PC-9 (cell line): ENCODE data around the gene CD7. TPM values are rescaled to one million over a fixed set of nuclear protein-coding genes. Genes with fewer than 3 reads are reported as not detected.

ENCODE experiments used
- BruUV-seq: library from RNA; stranded (reverse); fragments of 400-500 nt; replicated peaks from 2 replicates; lab custom pipeline; 2021; lab: Mats Ljungman, UMichigan
- CTCF ChIA-PET: fragments of 300-600 bp; sonication (Branson Sonifier 250); formaldehyde crosslinking; loops from one replicate; lab custom pipeline; 2022; ENCODE audit warnings: antibody characterized with exemption; lab: Charles Lee
- POLR2A ChIA-PET: fragments of 300-600 bp; sonication (Branson Sonifier 250); formaldehyde crosslinking; loops from one replicate; lab custom pipeline; 2022; ENCODE audit warnings: antibody characterized with exemption; ENCODE audit not compliant: unreplicated experiment; lab: Charles Lee
- DNase-seq, 2 experiments: peaks; one replicate each; pipeline versions ENCODE4 v3.0.0 to v3.0.0-alpha.2; 2015 to 2022; ENCODE audit warnings: mixed read lengths in 1 of 2
- H2AFZ ChIP-seq: fragments of 200-600 bp; sonication (generic); 2 replicates; pipeline ENCODE4 v1.8.1; 2017; ENCODE audit warnings: antibody characterized with exemption
- H3F3A ChIP-seq: fragments of 200-600 bp; sonication (generic); 2 replicates; pipeline ENCODE4 v1.8.1; 2017; ENCODE audit warnings: antibody characterized with exemption, mild to moderate bottlenecking, low read depth; ENCODE audit not compliant: insufficient read depth
- H3K27ac ChIP-seq: fragments of 200-600 bp; sonication (generic); 2 replicates; pipeline ENCODE4 v1.6.1; 2016; ENCODE audit warnings: mixed run types
- H3K27me3 ChIP-seq: fragments of 200-600 bp; sonication (generic); 2 replicates; pipeline ENCODE4 v1.6.1; 2016; ENCODE audit warnings: low read depth, mixed run types; ENCODE audit not compliant: insufficient read depth
- H3K36me3 ChIP-seq: fragments of 200-600 bp; sonication (generic); 2 replicates; pipeline ENCODE4 v1.6.1; 2016; ENCODE audit warnings: low read depth, mixed run types
- H3K4me1 ChIP-seq: fragments of 200-600 bp; sonication (generic); replicated peaks from 2 replicates; pipeline ENCODE4 v1.6.1; 2016; ENCODE audit warnings: mixed run types; ENCODE audit not compliant: insufficient read depth
- H3K4me2 ChIP-seq: fragments of 200-600 bp; sonication (generic); 2 replicates; pipeline ENCODE4 v1.6.1; 2017; ENCODE audit warnings: mixed run types
- H3K4me3 ChIP-seq: fragments of 200-600 bp; sonication (generic); 2 replicates; pipeline ENCODE4 v1.6.1; 2016; ENCODE audit warnings: mixed run types
- H3K79me2 ChIP-seq: fragments of 200-600 bp; sonication (generic); 2 replicates; pipeline ENCODE4 v1.6.1; 2017; ENCODE audit warnings: low read depth, mixed run types
- H3K9me2 ChIP-seq: fragments of 200-600 bp; sonication (generic); 2 replicates; pipeline ENCODE4 v1.8.1; 2017; ENCODE audit warnings: mild to moderate bottlenecking; ENCODE audit not compliant: insufficient read depth
- H3K9me3 ChIP-seq: fragments of 200-600 bp; sonication (generic); 2 replicates; pipeline ENCODE4 v1.8.1; 2016; ENCODE audit warnings: low read depth; ENCODE audit not compliant: insufficient read depth
- H4K20me1 ChIP-seq: fragments of 200-600 bp; sonication (generic); 2 replicates; pipeline ENCODE4 v1.8.1; 2017; ENCODE audit not compliant: insufficient read depth
- EZH2 ChIP-seq: fragments of 200-600 bp; sonication (generic); IDR thresholded peaks from 2 replicates; pipeline ENCODE4 v1.8.0; 2017; ENCODE audit warnings: antibody characterized with exemption, low read depth
- intact Hi-C: fragments of 100-400 bp; cut with micrococcal nuclease; formaldehyde crosslinking; loops from one replicate; pipeline ENCODE4 v1.10.0; 2022; ENCODE audit not compliant: unreplicated experiment
- total RNA-seq: library from RNA; stranded (reverse); gene quantifications from 2 replicates; pipeline ENCODE4 v1.2.3, GENCODE V29; 2021
- TF ChIP-seq, protein P1 (sequence below): fragments of 200-600 bp; sonication (generic); conservative IDR thresholded peaks from 2 replicates; pipeline ENCODE4 v1.6.1; 2017; ENCODE audit warnings: mixed run types, antibody characterized with exemption, mild to moderate bottlenecking, moderate library complexity

The CD7 gene
- total RNA-seq, 1 experiment from 2014 or later, result 0.68 TPM

DNA sequence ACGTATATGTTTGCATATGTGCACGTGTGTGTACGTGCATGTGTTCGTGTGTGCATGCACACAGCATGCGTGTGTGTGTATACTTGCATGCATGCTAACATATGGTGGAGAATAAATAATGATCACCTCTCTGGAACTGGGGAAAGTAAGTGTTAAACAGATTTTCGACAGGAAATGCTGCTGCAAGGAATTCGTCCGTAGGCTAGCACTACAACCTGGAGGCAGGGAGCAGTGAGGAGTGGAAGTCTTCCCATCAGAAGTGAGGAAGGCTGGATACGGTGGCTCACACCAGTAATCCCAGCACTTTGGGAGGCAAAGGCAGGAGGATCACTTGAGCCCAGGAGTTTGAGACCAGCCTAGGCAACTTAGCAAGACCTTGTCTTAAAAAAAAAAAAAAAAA, 39.1 kb downstream of the CD7 start:
- H3K9me2 ChIP-seq, result no peaks in the 10 kb centered on the region
- no peaks in the 10 kb centered on the region for H3K9me3 ChIP-seq
- H3K27ac ChIP-seq, result no peak overlapping the region
- no peak overlapping the region for H3K4me2 ChIP-seq
- H3F3A ChIP-seq, result peaks cover 40% of the 10 kb centered on the region
- H3K4me1 ChIP-seq, result peaks cover 50% of the 10 kb centered on the region
- TF ChIP-seq, protein P1, sequence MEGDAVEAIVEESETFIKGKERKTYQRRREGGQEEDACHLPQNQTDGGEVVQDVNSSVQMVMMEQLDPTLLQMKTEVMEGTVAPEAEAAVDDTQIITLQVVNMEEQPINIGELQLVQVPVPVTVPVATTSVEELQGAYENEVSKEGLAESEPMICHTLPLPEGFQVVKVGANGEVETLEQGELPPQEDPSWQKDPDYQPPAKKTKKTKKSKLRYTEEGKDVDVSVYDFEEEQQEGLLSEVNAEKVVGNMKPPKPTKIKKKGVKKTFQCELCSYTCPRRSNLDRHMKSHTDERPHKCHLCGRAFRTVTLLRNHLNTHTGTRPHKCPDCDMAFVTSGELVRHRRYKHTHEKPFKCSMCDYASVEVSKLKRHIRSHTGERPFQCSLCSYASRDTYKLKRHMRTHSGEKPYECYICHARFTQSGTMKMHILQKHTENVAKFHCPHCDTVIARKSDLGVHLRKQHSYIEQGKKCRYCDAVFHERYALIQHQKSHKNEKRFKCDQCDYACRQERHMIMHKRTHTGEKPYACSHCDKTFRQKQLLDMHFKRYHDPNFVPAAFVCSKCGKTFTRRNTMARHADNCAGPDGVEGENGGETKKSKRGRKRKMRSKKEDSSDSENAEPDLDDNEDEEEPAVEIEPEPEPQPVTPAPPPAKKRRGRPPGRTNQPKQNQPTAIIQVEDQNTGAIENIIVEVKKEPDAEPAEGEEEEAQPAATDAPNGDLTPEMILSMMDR, result no peak
- TF ChIP-seq EZH2, result no peak
- no peak overlapping the region for H3K4me3 ChIP-seq
- POLR2A ChIA-PET, result no interaction called here
- no peaks in the 10 kb centered on the region for H3K36me3 ChIP-seq
- no peak for DNase-seq
- H3K79me2 ChIP-seq, result no peaks in the 10 kb centered on the region
- H2AFZ ChIP-seq, result no peak overlapping the region
- no peaks in the 10 kb centered on the region for H3K27me3 ChIP-seq
- no peaks in the 10 kb centered on the region for H4K20me1 ChIP-seq
- BruUV-seq, result no TSS peak
- CTCF ChIA-PET, result no interaction called here
- intact Hi-C loops, result no loop called here

DNA sequence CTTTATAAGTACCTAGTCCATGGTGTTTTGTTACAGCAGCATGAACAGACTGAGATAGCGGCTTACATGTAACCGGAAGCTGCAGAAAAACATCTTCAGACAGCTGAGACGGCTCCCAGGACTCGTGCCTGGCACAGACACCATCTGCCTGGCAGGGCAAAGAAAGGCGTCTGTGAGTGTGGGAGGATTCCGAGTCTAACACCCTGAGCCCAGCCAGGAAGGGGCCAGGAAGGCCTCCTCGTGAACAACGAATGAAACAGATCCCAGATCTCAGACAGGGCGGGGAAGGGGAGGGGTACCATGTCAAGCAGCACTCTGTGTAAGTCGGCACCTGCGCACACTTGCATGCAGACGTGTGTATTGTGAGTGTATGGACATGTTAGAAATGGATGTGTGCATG, 39.6 kb downstream of the CD7 start:
- no peaks in the 10 kb centered on the region for H3K36me3 ChIP-seq
- no peak overlapping the region for H3K27ac ChIP-seq
- intact Hi-C loops, result loop anchor here (2.0 kb wide), 1 partner anchor 19 kb away; no protein-coding TSS in a partner anchor
- no peak overlapping the region for H3K4me3 ChIP-seq
- H4K20me1 ChIP-seq, result no peaks in the 10 kb centered on the region
- ChIA-PET POLR2A (no interaction called here), CTCF (no interaction called here)
- H2AFZ ChIP-seq, result no peak overlapping the region
- no peaks in the 10 kb centered on the region for H3K9me2 ChIP-seq
- peaks cover 36% of the 10 kb centered on the region for H3F3A ChIP-seq
- no peaks in the 10 kb centered on the region for H3K27me3 ChIP-seq
- H3K9me3 ChIP-seq, result no peaks in the 10 kb centered on the region
- no peak overlapping the region for H3K4me2 ChIP-seq
- H3K4me1 ChIP-seq, result peaks cover 45% of the 10 kb centered on the region
- TF ChIP-seq, protein P1, result no peak
- peaks cover 4% of the 10 kb centered on the region; the same call in 1 of the 2 replicates for H3K79me2 ChIP-seq
- no peak for DNase-seq
- BruUV-seq, result no TSS peak

DNA sequence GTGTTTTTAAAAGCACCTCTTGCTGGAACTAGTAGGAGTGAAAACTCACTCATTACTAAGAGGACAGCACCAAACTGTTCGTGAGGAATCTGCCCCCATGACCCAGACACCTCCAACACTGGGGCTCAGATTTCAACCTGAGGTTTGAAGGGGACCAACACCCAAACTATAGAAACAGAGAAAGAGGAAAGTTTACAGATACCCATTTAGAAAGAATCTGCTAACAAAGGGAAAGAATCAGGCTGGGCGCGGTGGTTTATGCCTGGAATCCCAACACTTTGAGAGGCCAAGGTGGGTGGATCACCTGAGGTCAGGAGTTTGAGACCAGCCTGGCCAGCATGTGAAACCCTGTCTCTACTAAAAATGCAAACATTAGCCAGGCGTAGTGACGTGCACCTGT, 40.5 kb downstream of the CD7 start:
- Histone ChIP-seq H3K27me3 (no peaks in the 10 kb centered on the region), H3K4me1 (peaks cover 41% of the 10 kb centered on the region), H3K27ac (peak overlapping the region; percentile 34), H3K4me3 (no peak overlapping the region), H3F3A (peaks cover 32% of the 10 kb centered on the region), H3K36me3 (peaks cover 5% of the 10 kb centered on the region; the same call in 1 of the 2 replicates), H3K79me2 (peaks cover 11% of the 10 kb centered on the region), H3K4me2 (peak overlapping the region; percentile 28), H4K20me1 (peaks cover 7% of the 10 kb centered on the region), H3K9me2 (no peaks in the 10 kb centered on the region), H3K9me3 (no peaks in the 10 kb centered on the region), H2AFZ (no peak overlapping the region)
- BruUV-seq, result no TSS peak
- intact Hi-C loops, result loop anchor here (2.0 kb wide), 1 partner anchor 20 kb away; no protein-coding TSS in a partner anchor
- ChIA-PET POLR2A (no interaction called here), CTCF (no interaction called here)
- DNase-seq, result peak; percentile 70 to 85
- TF ChIP-seq, protein P1, result no peak
- no peak for TF ChIP-seq EZH2
